ENCODE results near the gene PPIE. TPM values are rescaled to one million over a fixed set of nuclear protein-coding genes. Genes with fewer than 3 reads are reported as not detected.
A peak's percentile ranks its signal among the peaks of the same experiment; 100 is the strongest.
"Not testable (repeated sequence)": the region's sequence is repeated elsewhere in the genome, so short reads cannot be mapped to it uniquely, and the experiment has no call there.

The PPIE gene
- total and polyA plus RNA-seq, 2 experiments from 2014 or later, result 19.9 to 68.0 TPM

DNA sequence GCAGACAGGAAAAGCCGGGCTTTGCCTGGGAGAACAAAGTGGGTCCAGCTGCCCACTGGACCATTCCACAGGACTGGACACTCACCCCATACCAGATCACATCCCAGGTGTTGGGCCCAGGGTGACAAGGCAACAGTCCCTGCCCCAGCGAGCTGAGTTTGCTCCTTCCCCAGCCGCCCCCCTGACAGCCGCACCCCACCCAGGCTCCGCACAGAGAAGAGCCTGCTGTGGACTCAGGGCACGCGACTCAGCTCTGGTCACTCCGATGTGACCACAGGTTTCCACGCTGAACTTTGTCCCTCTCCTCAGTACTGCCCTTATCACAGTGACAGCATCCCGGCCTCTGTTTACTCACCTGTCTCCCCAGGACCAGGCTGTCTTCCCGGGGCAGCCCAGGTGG lies 48.8 kb downstream of the PPIE start:
- in situ Hi-C loops (cut with MboI), result no loop called here
- Histone ChIP-seq H3K4me1 (ENCODE audit: insufficient read depth) (no peaks in the 10 kb centered on the region), H3F3A (ENCODE audit: insufficient read depth) (no peaks in the 10 kb centered on the region), H3K4me2 (ENCODE audit: unreplicated experiment) (no peak overlapping the region), H3K4me3 (no peak overlapping the region), H3K9me3 (ENCODE audit: low read depth) (no peaks in the 10 kb centered on the region), H3K27ac (no peak overlapping the region), H3K9me2 (ENCODE audit: insufficient read depth) (no peaks in the 10 kb centered on the region), H3K27me3 (replicated peaks; ENCODE audit: insufficient read depth) (peaks cover 39% of the 10 kb centered on the region), H2AFZ (no peak overlapping the region), H4K20me1 (ENCODE audit: insufficient read depth) (no peaks in the 10 kb centered on the region), H3K36me3 (ENCODE audit: low read depth) (no peaks in the 10 kb centered on the region), H3K9ac (no peak overlapping the region), H3K79me2 (ENCODE audit: insufficient read depth) (no peaks in the 10 kb centered on the region)
- no peak for TF ChIP-seq EZH2phosphoT487 (IDR thresholded peaks at IDR 0.05; ENCODE audit: insufficient read depth, low read depth)
- TF ChIP-seq EZH2 (IDR thresholded peaks at IDR 0.05; ENCODE audit: insufficient read depth, poor library complexity, severe bottlenecking), result peak; percentile 55
- 58 to 69% methylated on average over 9 of the region's 11 CpGs for WGBS, 2 experiments (ENCODE audit: low coverage in 1 of 2, low lambda C conversion rate in 2 of 2, missing lambda C conversion rate in 2 of 2)
- no peak for DNase-seq

DNA sequence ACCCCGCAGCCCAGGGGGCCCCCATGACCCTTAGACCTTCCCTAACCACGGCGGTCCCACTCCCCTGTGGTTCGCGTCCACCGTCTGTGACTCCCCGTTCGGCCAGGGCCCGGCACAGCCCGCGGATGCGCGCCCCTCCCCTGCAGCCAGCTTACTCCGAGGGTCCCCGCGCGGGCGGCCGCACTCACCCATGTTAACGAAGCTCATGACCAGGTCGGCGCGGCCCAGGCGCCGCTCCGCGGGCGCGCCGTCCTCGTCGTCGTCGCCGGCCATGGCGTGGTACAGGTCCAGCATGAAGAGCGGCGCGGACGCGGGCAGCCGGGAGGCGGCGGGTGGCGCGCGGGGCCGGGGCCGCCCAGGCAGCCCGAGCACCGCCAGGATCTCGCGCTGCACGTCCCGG lies 49.3 kb downstream of the PPIE start:
- in situ Hi-C loops (cut with MboI); H3K9me3 ChIP-seq (ENCODE audit: low read depth); H3K9ac ChIP-seq; H3F3A ChIP-seq (ENCODE audit: insufficient read depth); H3K4me1 ChIP-seq (ENCODE audit: insufficient read depth); H3K27ac ChIP-seq; H2AFZ ChIP-seq; H3K79me2 ChIP-seq (ENCODE audit: insufficient read depth); H3K4me3 ChIP-seq; H3K9me2 ChIP-seq (ENCODE audit: insufficient read depth); H3K4me2 ChIP-seq (ENCODE audit: unreplicated experiment); DNase-seq; H3K36me3 ChIP-seq (ENCODE audit: low read depth); H4K20me1 ChIP-seq (ENCODE audit: insufficient read depth): not testable (repeated sequence)
- peaks cover 36% of the 10 kb centered on the region for H3K27me3 ChIP-seq (replicated peaks; ENCODE audit: insufficient read depth)
- WGBS, 2 experiments (ENCODE audit: low coverage in 1 of 2, low lambda C conversion rate in 2 of 2, missing lambda C conversion rate in 2 of 2), result 6 to 11% methylated on average over 26 to 27 of the region's 55 CpGs

DNA sequence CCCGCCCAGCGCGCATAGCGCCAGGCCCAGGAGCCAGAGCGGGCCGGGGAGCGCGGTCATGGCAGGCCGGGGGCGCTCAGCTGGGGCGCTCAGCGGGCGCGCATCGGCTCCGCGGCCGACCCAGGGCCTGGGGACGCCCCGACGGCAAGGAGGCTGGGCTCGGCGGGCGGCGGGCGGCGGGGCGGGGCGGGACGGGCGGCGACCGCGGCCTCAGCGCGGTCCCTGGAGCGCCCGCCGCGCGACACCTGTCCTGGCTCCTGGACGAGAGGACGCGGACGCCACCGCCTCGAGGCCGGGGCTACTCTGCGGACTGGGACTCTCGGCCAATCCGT lies 49.7 kb downstream of the PPIE start:
- no peaks in the 10 kb centered on the region for H3K9me3 ChIP-seq (ENCODE audit: low read depth)
- H3K27ac ChIP-seq, result no peak overlapping the region
- H3K9me2 ChIP-seq (ENCODE audit: insufficient read depth), result no peaks in the 10 kb centered on the region
- no peak for DNase-seq
- no peaks in the 10 kb centered on the region for H3F3A ChIP-seq (ENCODE audit: insufficient read depth)
- H3K27me3 ChIP-seq (replicated peaks; ENCODE audit: insufficient read depth), result peaks cover 34% of the 10 kb centered on the region
- H3K4me2 ChIP-seq (ENCODE audit: unreplicated experiment), result no peak overlapping the region
- TF ChIP-seq EZH2phosphoT487 (IDR thresholded peaks at IDR 0.05; ENCODE audit: insufficient read depth, low read depth) (no peak), EZH2 (IDR thresholded peaks at IDR 0.05; ENCODE audit: insufficient read depth, poor library complexity, severe bottlenecking) (no peak)
- 0 out of 2 replicates have a peak overlapping the region, but pooled peaks have one; percentile 38 for H3K4me3 ChIP-seq
- H3K9ac ChIP-seq, result no peak overlapping the region
- H4K20me1 ChIP-seq (ENCODE audit: insufficient read depth), result no peaks in the 10 kb centered on the region
- H3K36me3 ChIP-seq (ENCODE audit: low read depth), result no peaks in the 10 kb centered on the region
- no peaks in the 10 kb centered on the region for H3K4me1 ChIP-seq (ENCODE audit: insufficient read depth)
- 0 out of 2 replicates have a peak overlapping the region, but pooled peaks have one; percentile 26 for H2AFZ ChIP-seq
- 2 to 8% methylated on average over 5 to 29 of the region's 51 CpGs for WGBS, 2 experiments (ENCODE audit: low coverage in 1 of 2, low lambda C conversion rate in 2 of 2, missing lambda C conversion rate in 2 of 2)
- H3K79me2 ChIP-seq (ENCODE audit: insufficient read depth), result no peaks in the 10 kb centered on the region
- in situ Hi-C loops (cut with MboI), result no loop called here

DNA sequence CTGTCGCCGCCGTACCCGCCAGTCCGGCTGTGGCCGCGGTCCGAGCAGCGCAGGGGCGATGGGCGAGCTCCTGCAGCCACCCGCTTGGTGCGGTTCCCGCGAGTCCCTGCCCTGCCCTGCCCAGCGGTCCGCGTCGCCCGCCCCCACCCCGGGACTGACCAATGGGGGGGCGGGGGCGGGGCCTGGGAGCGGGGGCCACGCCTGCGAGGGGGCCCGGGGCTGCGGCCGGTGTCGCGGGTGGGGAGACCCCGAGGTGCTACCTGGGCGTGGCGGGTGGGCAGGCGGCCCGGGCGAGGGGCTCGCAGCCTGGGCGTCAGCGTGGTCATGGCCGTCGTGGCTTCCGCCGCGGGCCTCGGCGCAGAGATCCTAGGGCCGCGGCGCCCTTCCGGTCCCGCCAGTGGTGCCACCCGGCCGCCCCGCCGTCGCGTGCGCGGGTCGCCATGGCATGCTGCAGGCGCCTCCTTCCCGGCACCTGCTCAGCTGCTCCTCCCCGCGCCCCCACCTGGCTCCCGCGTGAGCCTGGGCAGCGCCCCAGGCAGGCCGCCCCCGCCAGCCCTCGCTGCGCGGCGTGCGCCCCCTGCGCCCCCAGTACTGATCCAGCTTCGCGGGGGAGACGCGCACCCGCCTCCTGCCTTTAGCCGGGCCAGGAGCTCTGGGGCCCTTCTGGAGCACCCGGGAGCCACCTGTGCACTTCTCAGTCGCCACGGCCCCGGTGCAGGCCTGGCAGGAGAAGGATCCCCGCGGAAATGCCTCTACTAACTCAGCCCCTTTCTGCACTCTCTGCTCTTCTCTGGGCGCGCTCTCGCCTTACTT lies 50.3 kb downstream of the PPIE start, which contains the start of gene BMP8B:
BMP8B (minus strand) TSS at position 108 of the 813 bp plus-strand sequence. CDS start 380 bp downstream, outside the sequence.
- Histone ChIP-seq H4K20me1 (ENCODE audit: insufficient read depth) (no peaks in the 10 kb centered on the region), H3K4me2 (ENCODE audit: unreplicated experiment) (no peak within 1 kb of the TSS), H3K4me1 (ENCODE audit: insufficient read depth) (no peaks in the 10 kb centered on the region), H3K36me3 (ENCODE audit: low read depth) (no peaks in the 10 kb centered on the region), H3K9ac (no peak within 1 kb of the TSS), H3K79me2 (ENCODE audit: insufficient read depth) (no peaks in the 10 kb centered on the region), H3K9me2 (ENCODE audit: insufficient read depth) (no peaks in the 10 kb centered on the region), H3K27ac (no peak within 1 kb of the TSS), H3F3A (ENCODE audit: insufficient read depth) (no peaks in the 10 kb centered on the region), H3K4me3 (0 out of 2 replicates have a peak within 1 kb of the TSS, but pooled peaks have one; percentile 38), H3K27me3 (replicated peaks; ENCODE audit: insufficient read depth) (peaks cover 34% of the 10 kb centered on the region), H2AFZ (peak within 1 kb of the TSS; percentile 26; the same call in 1 of the 2 replicates), H3K9me3 (ENCODE audit: low read depth) (no peaks in the 10 kb centered on the region)
- DNase-seq, result peak; percentile 44
- TF ChIP-seq EZH2phosphoT487 (IDR thresholded peaks at IDR 0.05; ENCODE audit: insufficient read depth, low read depth) (no peak), EZH2 (IDR thresholded peaks at IDR 0.05; ENCODE audit: insufficient read depth, poor library complexity, severe bottlenecking) (no peak)
- 4 to 10% methylated on average over 27 to 60 of the region's 91 CpGs for WGBS, 2 experiments (ENCODE audit: low coverage in 1 of 2, low lambda C conversion rate in 2 of 2, missing lambda C conversion rate in 2 of 2)
- in situ Hi-C loops (cut with MboI), result no loop called here

Data from GM23248 (cell line).